Endothelial cell of umbilical vein (primary cell): ENCODE data around the gene LPIN1. TPM values are rescaled to one million over a fixed set of nuclear protein-coding genes. Genes with fewer than 3 reads are reported as not detected.

Source experiments
- BruUV-seq: library from RNA; stranded (reverse); fragments of 400-500 nt; replicated peaks from 2 replicates; lab custom pipeline; 2021; lab: Mats Ljungman, UMichigan
- CTCF ChIA-PET: fragments of 300-600, 350-600 bp; sonication (Branson Sonifier 250); formaldehyde crosslinking; loops from one replicate; lab custom pipeline; 2021; ENCODE audit warnings: antibody characterized with exemption, inconsistent platforms; lab: Charles Lee
- POLR2A ChIA-PET: fragments of 300-600, 350-600 bp; sonication (Branson Sonifier 250); formaldehyde crosslinking; loops from one replicate; lab custom pipeline; 2021; ENCODE audit warnings: antibody characterized with exemption, inconsistent platforms; lab: Charles Lee
- DNase-seq: peaks from one replicate; pipeline ENCODE4 v3.0.0-alpha.2; 2011; ENCODE audit warnings: low read depth, low spot score
- FAIRE-seq: peaks from 2 replicates; lab custom pipeline; 2011; peaks lifted over from hg19 to GRCh38; lab: Jason Lieb, UNC
- H2AFZ ChIP-seq: 2 replicates; pipeline ENCODE4 v1.6.0; 2012; ENCODE audit warnings: low read depth, low read length, control low read depth, inconsistent platforms
- H3K27ac ChIP-seq: 2 replicates; pipeline ENCODE4 v1.5.1; 2011; ENCODE audit warnings: low read depth, mild to moderate bottlenecking, control low read depth, low read length, moderate library complexity; ENCODE audit not compliant: insufficient read depth
- H3K27me3 ChIP-seq, 2 experiments: 2 replicates each; pipeline versions ENCODE4 v1.6.0 to v1.6.1; 2011; ENCODE audit warnings: low read length in 2 of 2, mixed read lengths in 1 of 2; ENCODE audit not compliant: control insufficient read depth in 2 of 2, insufficient read depth in 2 of 2
- H3K36me3 ChIP-seq, 2 experiments: 2 replicates in 1 of 2; 3 replicates in 1 of 2; pipeline ENCODE4 v1.5.1; 2011; ENCODE audit warnings: low read length in 2 of 2, mild to moderate bottlenecking in 1 of 2, moderate library complexity in 1 of 2; ENCODE audit not compliant: control insufficient read depth in 2 of 2, insufficient read depth in 2 of 2; ENCODE audit errors: extremely low read depth in 1 of 2
- H3K4me1 ChIP-seq: 3 replicates; pipeline ENCODE4 v1.5.1; 2011; ENCODE audit warnings: mild to moderate bottlenecking, low read length; ENCODE audit not compliant: control insufficient read depth, insufficient read depth; ENCODE audit errors: extremely low read depth
- H3K4me2 ChIP-seq: 2 replicates; pipeline ENCODE4 v1.6.1; 2011; ENCODE audit warnings: low read length, control low read depth, mixed read lengths; ENCODE audit not compliant: insufficient read depth
- H3K4me3 ChIP-seq, 3 experiments: fragments of 200-600 bp in 1 of 3; sonication (generic), shearing (Covaris generic) in 1 of 3; replicated peaks in 1 of 3; 2 replicates each; pipeline ENCODE4 v1.5.1; 2011 to 2016; ENCODE audit warnings: control low read depth in 3 of 3, low read length in 3 of 3, mild to moderate bottlenecking in 2 of 3, inconsistent platforms in 1 of 3, low read depth in 1 of 3, moderate library complexity in 1 of 3; ENCODE audit not compliant: insufficient read depth in 1 of 3
- H3K79me2 ChIP-seq: 2 replicates; pipeline ENCODE4 v1.6.0; 2012; ENCODE audit warnings: low read length, inconsistent platforms; ENCODE audit not compliant: control insufficient read depth, insufficient read depth
- H3K9ac ChIP-seq: replicated peaks from 2 replicates; pipeline ENCODE3; 2011; ENCODE audit warnings: low read length, control low read depth; ENCODE audit not compliant: insufficient read depth; ENCODE audit errors: extremely low read depth
- H3K9me1 ChIP-seq: replicated peaks from 3 replicates; pipeline ENCODE4 v1.6.0; 2011; ENCODE audit warnings: mild to moderate bottlenecking, low read length; ENCODE audit not compliant: control insufficient read depth, insufficient read depth; ENCODE audit errors: extremely low read depth
- H3K9me3 ChIP-seq: replicated peaks from 2 replicates; pipeline ENCODE4 v1.5.1; 2012; ENCODE audit warnings: low read length, inconsistent platforms; ENCODE audit not compliant: control insufficient read depth, insufficient read depth
- H4K20me1 ChIP-seq: replicated peaks from 2 replicates; pipeline ENCODE3; 2011; ENCODE audit warnings: mild to moderate bottlenecking, low read length; ENCODE audit not compliant: control insufficient read depth, insufficient read depth; ENCODE audit errors: extremely low read depth
- EZH2 ChIP-seq: IDR thresholded peaks from 2 replicates; pipeline ENCODE4 v1.6.1; 2012; ENCODE audit warnings: borderline replicate concordance, low read depth, mild to moderate bottlenecking, moderate library complexity, low read length, inconsistent platforms; ENCODE audit not compliant: severe bottlenecking
- FOS ChIP-seq: IDR thresholded peaks from 2 replicates; pipeline ENCODE4 v1.6.1; 2011; ENCODE audit warnings: mild to moderate bottlenecking, low read length, moderate library complexity, borderline replicate concordance; ENCODE audit not compliant: insufficient read depth
- GATA2 ChIP-seq: IDR thresholded peaks from 2 replicates; pipeline ENCODE4 v1.7.0; 2011; ENCODE audit warnings: low read depth, mild to moderate bottlenecking, moderate library complexity, mixed read lengths, low read length; ENCODE audit not compliant: insufficient read length, insufficient read depth
- JUN ChIP-seq: IDR thresholded peaks from 2 replicates; pipeline ENCODE4 v1.6.1; 2011; ENCODE audit warnings: borderline replicate concordance, low read depth; ENCODE audit not compliant: insufficient read length, insufficient read depth
- MYC ChIP-seq: IDR thresholded peaks from one replicate; pipeline ENCODE4 v1.6.1; 2011; ENCODE audit warnings: mild to moderate bottlenecking, low read depth, low read length
- POLR2A ChIP-seq: IDR thresholded peaks from 2 replicates; pipeline ENCODE4 v1.6.1; 2012; ENCODE audit warnings: low read depth, mild to moderate bottlenecking, control low read depth, low read length
- POLR2AphosphoS5 ChIP-seq: IDR thresholded peaks from 2 replicates; pipeline ENCODE4 v1.6.1; 2012; ENCODE audit warnings: low read depth, mild to moderate bottlenecking, control low read depth, low read length, moderate library complexity; ENCODE audit not compliant: insufficient read depth
- dilution Hi-C: fragments of 300-500 bp; cut with MboI; formaldehyde crosslinking; loops from one replicate; pipeline ENCODE4 v1.15.0; 2019; ENCODE audit warnings: low sequenced_read_pairs; ENCODE audit not compliant: extremely low pct_ligation_motif_present
- intact Hi-C: fragments of 100-400 bp; cut with micrococcal nuclease; formaldehyde crosslinking; loops from one replicate; pipeline ENCODE4 v1.10.0; 2022
- polyA plus RNA-seq, 4 experiments: library from polyadenylated mRNA; depleted of rRNA in 3 of 4; stranded (reverse) in 3 of 4; unstranded in 1 of 4; fragments of >200 nt; gene quantifications; 2 replicates each; pipeline versions ENCODE4 v1.2.1 to v1.2.3, GENCODE V29; 2011 to 2012; ENCODE audit warnings: missing spikeins in 1 of 4
- total RNA-seq: library from RNA; stranded (reverse); gene quantifications from 2 replicates; pipeline ENCODE4 v1.2.3, GENCODE V29; 2021
- TF ChIP-seq, protein P1 (sequence below), 2 donors: IDR thresholded peaks; 1 replicate in 1 of 2; 2 replicates in 1 of 2; pipeline ENCODE4 v1.5.1; 2011; ENCODE audit warnings: low read length in 2 of 2, mild to moderate bottlenecking in 2 of 2, moderate library complexity in 2 of 2, control low read depth in 1 of 2, inconsistent platforms in 1 of 2, low read depth in 1 of 2; ENCODE audit not compliant: insufficient read depth in 1 of 2; ENCODE audit errors: extremely low read depth in 1 of 2
- TF ChIP-seq, protein P2 (sequence below): IDR thresholded peaks from 2 replicates; pipeline ENCODE4 v1.6.1; 2011; ENCODE audit not compliant: insufficient read depth, insufficient read length

The LPIN1 gene
- total and polyA plus RNA-seq, 2 donors (not counting 3 experiments of a cell fraction or from before 2014, with no cell fraction given), result 26.6 to 80.4 TPM

DNA sequence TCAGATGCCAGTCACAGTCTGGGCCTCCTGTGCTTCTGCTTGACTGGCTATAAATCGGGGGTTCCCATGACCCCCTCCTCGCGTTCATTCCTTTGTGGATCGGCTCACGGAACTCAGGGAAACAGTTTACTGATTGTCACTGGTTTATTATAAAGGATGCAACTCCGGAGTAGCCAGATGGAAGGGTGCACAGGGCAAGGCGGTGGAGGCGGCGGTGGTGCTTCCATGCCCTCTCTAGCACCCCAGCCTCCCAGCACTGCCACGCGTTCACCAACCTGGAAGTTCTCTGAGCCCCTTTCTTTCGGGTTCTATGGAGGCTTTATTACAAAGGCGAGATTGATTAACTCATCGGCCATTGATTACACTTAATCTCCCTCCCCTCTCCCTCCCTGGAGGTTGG lies 15.6 kb downstream of the LPIN1 start:
- peaks cover 10% of the 10 kb centered on the region for H3K4me1 ChIP-seq
- no peaks in the 10 kb centered on the region for H3K9me1 ChIP-seq
- no peaks in the 10 kb centered on the region for H4K20me1 ChIP-seq
- ChIA-PET POLR2A (interaction anchor here (1.3 kb wide), 1 partner anchor 16 kb away, joined by 3 read pairs; the partner anchor contains the start of gene LPIN1), CTCF (interaction anchor here (1.0 to 2.0 kb wide), 6 partner anchors 16 to 74 kb away, joined by 3 to 9 read pairs (median 6); no protein-coding TSS in a partner anchor)
- H2AFZ ChIP-seq, result no peak overlapping the region
- dilution Hi-C loops, result loop anchor here (10.0 kb wide), 1 partner anchor 67 kb away; no protein-coding TSS in a partner anchor
- H3K36me3 ChIP-seq, result peaks cover 9% of the 10 kb centered on the region in 2 experiments
- no TSS peak for BruUV-seq
- peaks cover 60% of the 10 kb centered on the region for H3K79me2 ChIP-seq
- no peak overlapping the region for H3K9ac ChIP-seq
- intact Hi-C loops, result no loop called here
- no peak overlapping the region for H3K27ac ChIP-seq
- no peak overlapping the region for H3K4me3 ChIP-seq
- no peak for FAIRE-seq
- H3K9me3 ChIP-seq, result no peaks in the 10 kb centered on the region
- TF ChIP-seq, protein P1, sequence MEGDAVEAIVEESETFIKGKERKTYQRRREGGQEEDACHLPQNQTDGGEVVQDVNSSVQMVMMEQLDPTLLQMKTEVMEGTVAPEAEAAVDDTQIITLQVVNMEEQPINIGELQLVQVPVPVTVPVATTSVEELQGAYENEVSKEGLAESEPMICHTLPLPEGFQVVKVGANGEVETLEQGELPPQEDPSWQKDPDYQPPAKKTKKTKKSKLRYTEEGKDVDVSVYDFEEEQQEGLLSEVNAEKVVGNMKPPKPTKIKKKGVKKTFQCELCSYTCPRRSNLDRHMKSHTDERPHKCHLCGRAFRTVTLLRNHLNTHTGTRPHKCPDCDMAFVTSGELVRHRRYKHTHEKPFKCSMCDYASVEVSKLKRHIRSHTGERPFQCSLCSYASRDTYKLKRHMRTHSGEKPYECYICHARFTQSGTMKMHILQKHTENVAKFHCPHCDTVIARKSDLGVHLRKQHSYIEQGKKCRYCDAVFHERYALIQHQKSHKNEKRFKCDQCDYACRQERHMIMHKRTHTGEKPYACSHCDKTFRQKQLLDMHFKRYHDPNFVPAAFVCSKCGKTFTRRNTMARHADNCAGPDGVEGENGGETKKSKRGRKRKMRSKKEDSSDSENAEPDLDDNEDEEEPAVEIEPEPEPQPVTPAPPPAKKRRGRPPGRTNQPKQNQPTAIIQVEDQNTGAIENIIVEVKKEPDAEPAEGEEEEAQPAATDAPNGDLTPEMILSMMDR (IDR thresholded peaks at IDR 0.05; ENCODE audit: extremely low read depth in 1 of 2, insufficient read depth in 1 of 2, low read depth in 1 of 2, low read length in 2 of 2), result no peak
- TF ChIP-seq POLR2A (no peak), EZH2 (no peak), MYC (no peak), JUN (no peak), POLR2AphosphoS5 (no peak), FOS (no peak), GATA2 (no peak)
- TF ChIP-seq, protein P2, sequence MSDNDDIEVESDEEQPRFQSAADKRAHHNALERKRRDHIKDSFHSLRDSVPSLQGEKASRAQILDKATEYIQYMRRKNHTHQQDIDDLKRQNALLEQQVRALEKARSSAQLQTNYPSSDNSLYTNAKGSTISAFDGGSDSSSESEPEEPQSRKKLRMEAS, result no peak
- H3K4me2 ChIP-seq, result no peak overlapping the region
- DNase-seq, result no peak
- no peaks in the 10 kb centered on the region for H3K27me3 ChIP-seq
